GM08714 (cell line): ENCODE results near the gene CSF1.

Experiments used
- H3K4me3 ChIP-seq: fragments of 200-500 bp; sonication (Bioruptor generic); 2 replicates; pipeline ENCODE4 v1.5.1; 2014; ENCODE audit warnings: mild to moderate bottlenecking, low read length, inconsistent platforms
- ZNF274 ChIP-seq: IDR thresholded peaks from 2 replicates; pipeline ENCODE4 v1.6.1; 2012; ENCODE audit warnings: mild to moderate bottlenecking, low read depth, low read length

Gene CSF1

DNA sequence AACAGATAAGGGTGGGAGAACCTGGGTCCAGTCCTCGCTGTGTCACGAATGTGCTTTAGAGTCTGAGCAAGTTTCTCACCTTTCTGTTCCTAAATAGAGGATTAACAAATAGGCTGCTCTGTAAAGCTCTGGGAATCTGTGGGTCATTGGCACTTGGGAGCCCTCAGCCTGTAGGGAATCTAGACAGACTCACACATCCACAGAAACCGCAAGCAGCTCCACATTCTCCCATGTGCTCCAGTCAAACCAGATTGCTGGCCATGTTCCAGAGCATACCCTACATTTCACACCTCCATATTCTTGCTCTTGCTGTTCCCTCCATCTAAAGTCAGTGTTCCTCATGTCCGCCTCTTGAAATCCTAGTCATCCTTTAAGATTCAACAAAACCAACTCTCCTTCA, 66.1 kb downstream of the CSF1 start:
- no peak overlapping the region for H3K4me3 ChIP-seq
- no peak for TF ChIP-seq ZNF274

DNA sequence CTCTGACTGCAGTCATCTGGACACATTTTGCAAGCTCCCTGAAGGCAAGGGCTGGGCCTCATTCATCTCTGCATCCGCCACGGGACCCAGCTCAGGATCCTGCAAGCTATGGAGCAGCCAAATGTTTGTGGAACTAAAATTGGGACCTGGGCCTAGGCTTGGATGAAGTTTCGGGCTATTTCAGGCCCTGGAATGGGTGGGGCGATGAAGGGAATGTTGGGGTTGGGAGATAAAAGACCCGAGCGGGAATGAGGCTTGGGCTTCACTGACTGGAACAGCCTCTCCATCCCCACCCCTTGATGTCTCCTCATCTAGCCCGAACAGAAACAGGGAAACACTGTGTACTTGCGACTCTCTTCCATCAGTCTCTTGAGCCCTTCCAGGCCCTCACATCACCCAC, 66.6 kb downstream of the CSF1 start:
- no peak overlapping the region for H3K4me3 ChIP-seq
- TF ChIP-seq ZNF274 = no peak

DNA sequence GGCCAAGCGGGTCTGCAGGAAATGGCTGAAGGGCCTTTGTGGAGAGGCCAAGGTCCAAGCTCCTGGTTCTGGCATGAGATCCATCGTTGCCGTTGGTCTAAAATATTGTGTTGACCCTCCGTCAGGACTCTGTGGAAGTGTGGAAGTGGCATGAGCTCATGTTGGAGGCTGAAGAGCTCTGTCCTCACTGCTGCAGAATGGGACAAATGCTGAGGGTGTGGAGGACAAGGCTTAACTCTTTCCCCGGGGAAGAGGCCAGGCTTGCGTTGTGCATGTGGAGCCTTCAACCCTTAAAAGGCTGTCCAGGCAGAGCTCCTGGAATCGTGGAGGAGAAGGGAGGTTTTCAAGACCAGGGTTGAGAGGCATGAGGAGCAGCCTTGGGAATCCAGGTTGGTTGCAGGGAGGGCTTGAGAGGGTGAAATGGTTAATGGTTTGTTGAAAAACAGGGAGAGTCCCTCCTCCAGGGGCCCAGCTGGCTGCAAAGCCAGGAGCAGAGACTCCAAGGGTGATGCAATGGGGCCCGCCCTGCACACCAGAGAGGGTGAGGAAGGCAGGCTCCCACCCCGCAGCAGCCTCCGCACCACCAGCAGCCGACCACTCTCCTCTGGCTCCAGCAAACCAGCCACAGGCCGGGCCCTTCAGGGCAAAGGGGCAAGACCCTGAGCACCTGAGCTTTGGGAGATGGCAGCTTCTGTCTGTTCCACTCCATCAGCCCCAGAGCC, 67.2 kb downstream of the CSF1 start:
- TF ChIP-seq ZNF274 = no peak
- no peak overlapping the region for H3K4me3 ChIP-seq

DNA sequence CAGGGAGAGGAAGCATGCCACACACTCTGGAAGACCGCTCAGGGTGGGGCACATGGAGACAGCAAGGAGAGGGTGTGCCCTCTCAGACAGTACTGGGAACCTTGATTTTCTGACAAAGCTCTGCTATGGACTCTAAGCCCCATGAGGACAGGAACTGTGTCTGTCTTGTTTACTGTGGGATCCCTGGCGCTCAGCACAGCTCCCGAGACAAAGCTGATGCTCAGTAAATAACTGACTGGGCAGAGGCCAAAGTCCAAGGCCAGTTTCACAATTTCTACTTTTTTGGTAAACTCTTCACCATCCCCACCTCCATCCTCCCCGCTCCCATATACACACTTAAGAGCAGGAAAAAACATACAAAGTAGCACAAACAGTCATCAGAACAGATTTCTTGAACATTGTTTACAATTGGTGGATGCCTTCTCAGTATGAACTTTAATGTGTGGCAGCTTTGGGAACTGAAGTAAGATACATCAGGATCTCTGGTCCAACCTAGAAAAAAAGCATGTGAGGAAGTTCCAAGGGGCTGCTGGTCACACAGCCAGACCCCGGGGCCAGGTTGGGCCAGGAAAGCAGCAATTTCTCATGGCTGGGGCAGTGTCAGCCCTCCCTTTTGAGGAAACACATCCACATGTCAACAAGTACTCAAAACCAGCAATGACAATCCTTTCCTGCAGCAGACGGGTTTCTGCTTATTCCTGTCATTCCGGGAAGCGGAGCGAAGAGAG, 68.3 kb downstream of the CSF1 start:
- TF ChIP-seq ZNF274 = no peak

DNA sequence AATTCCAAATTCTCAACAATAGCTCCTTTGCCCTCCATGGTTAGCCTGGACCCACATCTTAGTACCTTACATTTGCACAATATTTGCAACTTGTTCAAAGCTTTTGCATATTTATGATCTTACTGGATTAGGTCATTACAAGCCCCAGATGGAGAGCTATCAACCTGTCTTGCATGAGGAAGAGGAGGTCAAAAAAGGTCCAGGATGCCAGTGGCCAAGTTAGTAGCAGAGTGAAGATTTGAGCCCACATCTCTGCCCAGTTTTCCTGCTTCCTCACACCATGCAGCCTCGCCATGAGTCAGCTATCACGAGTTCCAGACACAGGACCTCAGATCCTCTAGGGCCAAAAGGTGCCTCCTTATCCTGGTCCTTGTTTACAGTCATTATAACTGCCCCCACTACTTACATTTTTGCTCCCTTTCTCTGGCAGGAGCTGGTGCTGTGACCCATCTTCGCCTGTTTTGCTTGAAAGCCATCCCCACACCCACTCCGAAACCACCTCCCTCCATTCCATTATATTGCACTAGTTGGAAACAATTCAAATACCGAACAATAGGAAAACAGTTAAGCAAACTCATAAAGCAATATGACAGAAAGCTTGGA, 68.9 kb downstream of the CSF1 start:
- H3K4me3 ChIP-seq = no peak overlapping the region

More for the DNA sequence above, 68.3 kb downstream of the CSF1 start:
- no peak overlapping the region for H3K4me3 ChIP-seq

More for the DNA sequence above, 68.9 kb downstream of the CSF1 start:
- TF ChIP-seq ZNF274 = no peak
